ENCODE results near the gene CEBPB.
"Not testable (repeated sequence)": the region's sequence is repeated elsewhere in the genome, so short reads cannot be mapped to it uniquely, and the experiment has no call there.

Gene CEBPB

DNA sequence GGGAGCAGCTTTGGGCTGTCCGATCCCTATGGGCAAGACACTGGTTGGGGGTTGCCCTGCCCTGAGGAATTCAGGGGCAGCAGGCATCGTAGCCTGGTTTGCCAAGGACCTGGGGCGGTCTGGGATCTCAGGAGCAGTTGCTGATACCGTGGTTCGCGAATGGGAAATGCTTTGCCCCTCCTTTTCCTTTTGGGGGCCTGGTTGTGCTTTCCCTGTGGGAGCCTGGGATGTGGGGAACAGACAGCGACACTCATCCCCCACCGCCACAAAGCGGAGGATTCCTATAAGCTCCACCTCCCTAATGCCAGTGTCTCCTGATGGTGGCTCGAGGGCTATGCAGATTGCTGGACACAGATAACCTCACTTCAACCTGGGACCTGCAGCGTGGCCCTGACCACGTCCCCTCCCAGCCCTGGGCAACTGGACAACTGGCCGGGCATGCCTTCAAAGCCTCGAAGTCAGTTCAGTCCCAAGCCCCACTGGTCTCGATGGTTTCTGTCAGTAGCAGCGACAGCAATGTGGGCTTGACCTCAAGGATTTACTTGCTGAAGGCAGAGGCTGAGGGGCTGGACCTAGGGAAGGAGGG, 3.3 kb downstream of the CEBPB start:
- no peak for DNase-seq

DNA sequence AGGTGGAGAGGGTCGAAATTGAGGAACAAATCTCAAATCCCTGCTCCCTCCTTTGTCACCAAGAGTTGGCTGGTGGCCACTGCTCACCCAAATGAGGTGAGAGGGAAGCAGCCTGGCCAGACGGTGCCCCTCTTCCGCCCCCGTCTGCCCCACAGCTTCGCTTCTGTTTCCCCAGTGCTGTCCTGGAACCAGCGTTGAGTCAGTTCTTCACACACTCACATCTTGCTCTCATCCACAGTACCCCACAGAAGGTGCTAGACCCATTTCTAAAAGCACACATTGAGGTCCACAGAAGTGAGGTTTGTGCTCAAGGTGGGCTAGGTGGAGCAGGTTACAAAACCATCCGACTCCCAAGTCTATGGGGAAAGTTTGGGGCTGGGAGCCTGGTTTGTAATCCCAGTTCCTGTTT, 3.8 kb downstream of the CEBPB start:
- DNase-seq, result no peak

DNA sequence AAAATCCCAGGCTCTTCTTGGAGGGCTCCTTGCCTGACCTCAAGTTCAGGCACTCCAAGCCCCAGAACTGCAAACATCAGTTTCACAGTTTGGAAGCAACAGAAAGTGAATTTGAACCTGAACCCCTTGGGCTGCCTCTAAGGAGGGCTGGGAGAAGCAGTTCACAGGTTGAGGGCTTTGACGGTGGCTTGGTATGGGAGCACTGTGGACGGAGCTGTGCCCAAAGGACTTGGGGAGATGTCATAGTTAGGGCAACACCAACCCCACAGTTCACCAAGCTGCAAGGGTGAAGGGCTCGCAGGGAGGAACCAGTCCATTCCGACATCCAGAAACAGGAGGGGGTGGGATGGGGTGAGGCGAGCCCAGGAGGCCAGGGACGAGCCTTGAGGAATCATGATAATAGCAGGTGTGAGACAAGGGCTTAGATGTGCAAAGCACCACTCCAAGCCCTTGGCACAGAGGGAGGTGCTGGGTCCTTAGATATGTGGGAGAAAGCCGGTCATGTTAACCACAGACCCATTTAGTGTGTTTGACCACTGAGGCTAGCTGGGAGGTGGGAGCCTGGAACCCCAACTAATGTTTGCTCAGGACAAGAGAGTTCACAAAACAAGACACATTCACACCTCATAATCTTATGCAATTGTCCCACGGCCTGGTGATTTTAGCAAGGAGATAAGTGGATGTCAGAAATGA, 4.3 kb downstream of the CEBPB start:
- no peak for DNase-seq

DNA sequence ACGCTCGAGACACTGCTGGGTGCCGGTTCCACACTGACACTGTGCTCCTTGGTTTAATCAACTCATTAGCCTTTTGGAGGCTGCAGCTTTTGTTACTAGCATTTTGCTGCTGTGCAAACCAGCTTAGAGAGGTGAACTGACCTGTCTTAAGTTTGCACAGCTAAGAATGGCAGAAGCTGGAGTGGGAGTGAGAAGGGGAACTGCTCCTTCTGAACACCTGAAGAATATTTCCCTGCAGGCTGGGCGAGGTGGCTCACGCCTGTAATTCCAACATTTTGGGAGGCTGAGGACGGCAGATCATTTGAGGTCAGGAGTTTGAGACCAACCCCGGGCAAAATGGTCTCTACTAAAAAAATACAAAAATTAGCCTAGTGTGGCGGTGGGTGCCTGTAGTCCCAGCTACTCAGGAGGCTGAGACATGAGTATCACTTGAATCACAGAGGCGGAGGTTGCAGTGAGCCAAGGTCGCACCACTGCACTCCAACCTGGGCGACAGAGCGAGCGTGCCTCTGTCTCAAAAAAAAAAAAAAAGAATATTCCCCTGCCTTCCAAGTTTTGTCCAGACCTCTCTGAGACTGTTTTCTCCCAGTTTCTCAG, 5.0 kb downstream of the CEBPB start:
- DNase-seq, result no peak

DNA sequence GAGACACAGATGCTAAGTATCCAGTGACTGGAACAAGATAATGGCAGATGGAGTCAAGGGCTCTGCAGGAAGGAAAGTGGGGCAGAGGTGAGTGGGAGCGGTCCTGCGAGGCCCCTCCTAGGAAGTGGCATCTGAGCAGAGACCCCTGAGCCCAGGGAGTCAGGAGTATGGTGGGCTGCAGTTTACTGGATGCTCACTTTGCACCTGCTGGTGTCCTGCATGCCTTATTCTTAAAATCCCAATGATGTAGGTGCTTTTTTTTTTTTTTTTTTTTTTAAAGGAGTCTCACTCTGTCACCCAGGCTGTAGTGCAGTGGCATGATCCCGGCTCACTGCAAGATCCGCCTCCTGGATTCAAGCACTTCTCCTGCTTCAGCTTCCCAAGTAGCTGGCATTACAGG, 5.6 kb downstream of the CEBPB start:
- DNase-seq, result no peak

DNA sequence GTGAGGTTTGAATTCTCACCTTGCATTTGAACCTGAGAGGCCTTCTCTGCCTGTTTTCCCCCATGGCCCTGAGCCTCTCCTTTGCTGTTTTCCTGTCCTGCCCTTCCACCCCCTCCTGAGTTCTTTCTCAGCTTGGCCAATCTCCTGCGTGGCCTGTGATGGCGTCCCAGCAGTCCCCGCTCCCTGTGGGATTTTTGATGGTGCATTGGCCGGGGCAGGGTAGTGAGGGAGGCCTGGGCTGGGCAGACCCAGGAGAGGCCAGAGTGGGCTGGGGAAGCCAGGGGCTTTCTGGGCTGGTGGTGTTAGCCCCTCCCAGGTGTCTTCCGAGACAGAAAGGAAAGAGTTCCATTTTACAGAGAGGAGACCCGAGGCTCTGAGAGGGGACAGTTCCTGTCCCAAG, 6.3 kb downstream of the CEBPB start:
- DNase-seq, result no peak

DNA sequence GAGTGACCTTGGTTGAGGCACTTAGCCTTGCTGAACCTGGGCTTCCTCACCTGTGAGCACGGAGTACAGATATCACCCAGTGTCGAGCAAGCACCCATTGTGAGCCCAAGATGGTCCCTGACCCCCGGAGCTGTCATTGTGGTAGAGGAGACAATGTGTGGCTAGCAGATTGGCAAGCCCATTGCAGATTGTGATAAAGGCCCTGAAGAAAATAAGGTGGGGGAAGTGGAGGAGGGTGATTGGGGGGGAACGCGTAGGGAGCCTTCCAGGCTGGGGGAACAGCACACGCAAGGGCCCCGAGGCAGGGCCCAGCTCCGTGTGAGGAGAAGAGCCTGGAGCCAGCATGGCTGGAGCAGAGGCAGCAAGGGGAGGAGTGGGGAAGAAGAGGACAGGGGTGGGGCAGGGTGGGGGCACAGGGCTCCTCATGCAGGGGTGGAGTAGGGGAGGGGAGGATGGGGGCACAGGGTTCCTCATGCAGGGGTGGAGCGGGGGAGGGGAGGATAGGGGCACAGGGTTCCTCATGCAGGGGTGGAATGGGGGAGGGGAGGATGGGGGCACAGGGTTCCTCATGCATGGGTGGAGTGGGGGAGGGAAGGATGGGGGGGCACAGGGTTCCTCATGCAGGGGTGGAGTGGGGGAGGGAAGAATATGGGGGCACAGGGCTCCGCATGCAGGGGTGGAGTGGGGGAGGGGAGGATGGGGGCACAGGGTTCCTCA, 7.0 kb downstream of the CEBPB start:
- no peak for DNase-seq

DNA sequence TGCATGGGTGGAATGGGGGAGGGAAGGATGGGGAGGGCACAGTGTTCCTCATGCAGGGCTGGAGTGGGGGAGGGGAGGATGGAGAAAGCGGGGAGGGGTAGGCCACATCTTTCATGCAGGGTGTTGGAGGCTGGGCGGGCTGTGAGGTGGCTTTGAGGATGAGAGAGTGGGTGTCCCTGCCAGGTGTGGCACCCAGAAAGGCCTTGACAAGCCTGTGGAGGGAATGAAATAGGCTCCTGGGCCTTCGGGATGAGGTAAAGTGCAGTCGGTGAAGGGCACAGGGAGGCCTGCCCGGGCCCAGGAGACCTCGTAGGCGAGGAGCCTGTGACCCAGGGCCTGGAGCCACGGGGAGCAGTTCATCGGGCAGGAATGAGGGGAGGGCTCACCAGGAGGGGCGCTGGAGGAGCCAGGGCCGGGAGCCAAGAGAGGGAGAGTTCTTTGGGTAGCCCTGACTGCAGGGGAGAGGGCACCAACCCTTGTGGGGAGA, 7.6 kb downstream of the CEBPB start:
- no peak for DNase-seq

DNA sequence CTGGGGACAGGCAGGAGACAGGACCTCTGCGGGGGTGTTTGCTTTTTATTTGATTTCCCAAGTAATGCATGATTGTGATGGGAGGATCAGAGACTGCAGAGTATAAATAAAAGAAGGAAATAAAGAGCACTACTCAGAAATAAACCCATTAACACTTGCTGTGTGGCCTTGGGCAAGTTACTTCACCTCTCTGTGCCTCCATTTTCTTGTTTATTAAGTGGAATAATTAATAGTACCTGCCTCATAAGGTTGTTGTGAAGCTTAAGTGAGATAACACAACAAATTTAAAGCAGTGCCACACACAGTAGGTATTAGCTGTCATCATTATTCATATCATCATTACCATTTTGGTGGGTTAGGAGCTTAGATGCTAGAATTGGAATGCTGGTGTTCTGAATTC, 8.1 kb downstream of the CEBPB start:
- DNase-seq, result no peak

DNA sequence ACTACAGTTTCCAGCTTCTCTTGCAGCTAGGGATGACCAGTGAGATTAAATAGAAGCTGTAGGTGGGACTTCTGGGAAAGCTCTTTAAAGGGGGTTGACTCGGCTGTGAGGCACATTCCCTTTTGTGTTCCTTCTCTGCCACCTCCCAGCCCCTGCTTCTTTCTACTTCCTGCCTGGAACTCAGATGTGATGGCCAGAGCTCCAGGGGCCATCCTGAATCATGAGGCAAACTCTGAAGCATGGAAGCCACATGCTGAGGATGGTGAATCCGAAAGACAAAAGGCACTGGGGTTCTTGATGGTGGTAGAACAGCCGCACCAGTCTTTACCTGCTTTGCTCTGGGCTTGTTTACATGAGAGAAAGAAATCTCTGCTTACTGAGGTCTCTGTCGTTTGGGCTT, 9.1 kb downstream of the CEBPB start:
- no peak for DNase-seq

DNA sequence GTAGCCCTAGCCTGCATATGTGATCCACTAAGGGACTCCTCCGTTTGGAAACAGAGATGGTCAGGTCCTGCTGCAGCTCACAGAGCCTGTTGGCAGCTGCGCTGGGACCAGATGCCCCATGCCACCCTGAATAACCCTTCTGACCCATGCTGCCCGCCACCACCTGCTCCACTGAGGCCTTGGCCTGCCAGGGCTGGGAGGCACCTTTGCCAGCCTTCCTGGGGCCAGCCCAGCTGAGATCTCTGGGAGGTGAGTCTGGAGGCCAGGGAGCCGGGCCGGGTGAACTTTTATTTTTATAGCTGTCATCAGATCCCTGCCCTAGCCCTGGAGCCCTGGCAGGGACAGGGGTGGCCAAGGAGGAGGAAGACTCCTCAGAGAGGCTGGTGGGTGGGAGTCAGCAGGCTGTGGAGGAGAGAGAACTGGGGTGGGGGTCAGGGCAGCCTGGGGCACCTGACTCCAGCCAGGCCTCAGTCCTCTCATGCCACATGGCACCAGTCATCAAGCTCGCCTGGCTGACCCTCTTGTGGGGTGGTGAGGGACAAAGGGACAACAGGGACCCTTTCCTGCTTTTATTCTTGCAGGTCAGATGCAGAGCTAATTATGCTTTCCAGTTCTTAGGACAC, 10.0 kb downstream of the CEBPB start:
- DNase-seq, result no peak

DNA sequence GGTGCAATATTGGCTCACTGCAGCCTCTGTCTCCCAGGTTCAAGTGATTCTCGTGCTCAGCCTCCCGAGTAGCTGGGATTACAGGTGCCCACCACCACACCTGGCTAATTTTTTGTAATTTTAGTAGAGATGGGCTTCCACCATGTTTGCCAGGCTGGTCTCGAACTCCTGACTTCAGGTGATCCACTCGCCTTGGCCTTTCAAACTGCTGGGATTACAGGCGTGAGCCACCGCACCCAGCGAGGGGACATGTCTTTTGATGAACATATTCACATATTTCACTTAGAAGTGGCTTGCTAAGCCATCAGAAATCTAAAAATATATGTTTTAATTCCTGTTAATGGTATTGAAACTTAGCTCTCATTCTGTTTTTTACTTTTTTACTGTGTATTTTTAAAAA, 11.1 kb downstream of the CEBPB start:
- not testable (repeated sequence) for DNase-seq

DNA sequence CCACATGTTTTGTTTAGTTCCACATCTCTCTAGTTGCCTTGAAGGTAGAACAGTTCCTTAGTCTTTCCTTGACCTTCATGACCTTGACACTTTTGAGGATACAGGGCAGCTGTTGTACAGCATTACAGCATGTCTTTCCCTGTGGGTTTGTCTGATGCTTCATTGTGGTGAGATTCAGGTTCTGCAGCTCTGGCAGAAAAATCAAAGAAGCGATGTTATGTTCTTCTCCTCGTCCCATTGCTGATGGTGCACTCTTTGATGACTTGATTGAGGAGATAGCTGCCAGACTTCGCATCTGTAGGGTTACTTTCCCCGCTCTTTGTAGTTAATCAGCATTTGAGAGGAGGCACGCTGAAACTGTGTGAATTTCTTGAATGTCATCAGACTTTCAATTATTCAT, 12.0 kb downstream of the CEBPB start:
- DNase-seq, result no peak

DNA sequence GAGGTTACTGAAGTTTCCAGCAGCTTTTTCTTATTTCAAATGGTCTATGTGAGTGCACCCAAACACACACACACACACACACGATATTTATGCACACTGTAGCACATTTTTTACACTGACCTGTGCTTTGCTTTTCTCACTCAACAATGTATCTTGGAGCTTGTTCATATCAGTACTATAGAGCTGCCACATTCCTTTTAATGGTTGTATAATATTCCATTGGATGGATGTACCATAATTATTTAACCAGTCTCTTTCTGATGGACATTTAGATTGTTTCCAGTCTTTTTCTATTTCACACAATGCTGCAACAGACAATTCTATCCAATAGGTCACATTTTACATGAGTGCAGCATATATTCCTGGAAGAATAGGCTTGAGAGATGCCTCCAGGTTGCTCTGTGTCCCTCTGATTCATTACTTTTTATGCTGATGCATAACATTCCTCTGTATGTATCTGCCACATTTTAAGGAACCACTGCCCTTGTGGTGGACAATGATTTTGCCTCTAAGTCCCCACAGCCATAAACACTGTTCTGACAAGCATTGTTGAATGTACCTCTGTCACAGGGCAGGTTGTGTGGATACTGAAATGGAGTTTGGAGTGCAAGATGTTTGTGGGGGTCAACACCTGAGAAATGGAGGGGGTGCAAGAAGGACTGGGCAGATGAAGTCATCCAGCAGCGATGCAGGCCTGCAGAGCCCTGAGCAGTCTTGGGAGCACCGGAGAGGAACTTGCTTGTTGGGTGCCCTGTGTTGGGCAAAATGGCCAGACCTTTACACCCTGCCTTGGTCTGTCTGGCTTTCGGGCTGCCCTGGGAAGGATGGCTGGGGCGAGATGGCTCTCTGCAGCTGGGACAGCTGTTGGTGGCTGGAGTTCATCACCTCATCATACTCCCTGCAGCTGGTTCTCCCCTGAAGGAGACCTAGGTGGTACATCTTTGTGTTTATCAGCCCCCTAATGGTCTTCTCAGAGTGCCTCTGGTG, 13.6 kb downstream of the CEBPB start:
- no peak for DNase-seq

DNA sequence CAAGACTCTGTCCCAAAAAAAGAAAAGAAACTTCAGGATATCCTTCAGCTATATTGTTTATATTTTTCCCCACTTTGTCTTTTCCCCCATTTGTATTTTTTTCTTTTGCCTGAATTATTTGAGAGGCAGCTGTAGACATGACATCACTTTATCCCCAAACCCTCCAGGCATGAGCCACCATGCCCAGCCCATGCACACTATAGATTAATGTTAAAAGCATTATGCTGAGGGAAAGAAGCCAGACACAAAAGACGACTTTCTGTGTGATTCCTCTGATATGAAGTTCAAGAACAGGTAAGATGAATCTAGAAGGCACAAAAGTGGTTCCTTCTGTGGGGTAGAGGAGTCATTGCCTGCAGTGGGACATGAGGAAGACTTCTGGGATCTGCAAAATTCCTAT, 16.4 kb downstream of the CEBPB start:
- DNase-seq, result no peak

DNA sequence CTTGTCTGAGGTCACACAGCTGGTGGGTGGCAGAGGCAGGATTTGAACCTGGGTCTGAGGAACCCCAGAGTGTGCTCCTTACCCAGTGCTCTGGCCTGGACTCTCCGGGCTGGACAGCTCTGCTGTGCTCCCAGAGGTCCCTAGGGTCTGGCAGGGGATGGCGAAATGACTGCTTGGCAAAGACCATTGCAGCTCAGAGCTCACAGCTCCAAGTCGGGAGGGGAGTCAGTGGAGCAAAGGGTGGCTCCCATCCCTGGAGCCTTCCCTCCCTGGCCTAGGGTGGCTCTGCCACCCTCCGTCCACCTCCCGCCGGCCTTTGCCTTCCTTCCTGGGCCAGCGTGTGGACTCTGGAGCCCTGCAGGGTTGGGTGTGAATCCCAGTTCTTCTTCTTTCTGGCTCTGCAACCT, 17.5 kb downstream of the CEBPB start:
- DNase-seq, result no peak

DNA sequence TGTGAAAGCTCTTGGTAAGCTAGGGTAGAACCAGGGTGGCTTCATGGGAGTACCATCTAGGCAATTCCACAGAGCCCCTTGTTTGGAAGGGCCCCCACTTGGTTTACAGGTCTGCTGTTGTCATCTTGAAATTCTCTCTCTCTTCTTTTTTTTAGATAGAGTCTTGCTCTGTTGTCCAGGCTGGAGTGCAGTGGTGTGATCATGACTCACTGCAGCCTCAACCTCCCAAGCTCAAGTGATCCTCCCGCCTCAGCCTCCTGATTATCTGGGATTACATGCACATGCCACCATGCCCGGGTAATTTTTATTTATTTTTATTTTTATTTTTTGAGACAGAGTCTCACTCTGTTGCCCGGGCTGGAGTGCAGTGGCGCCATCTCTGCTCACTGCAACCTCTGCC, 18.2 kb downstream of the CEBPB start:
- DNase-seq, result not testable (repeated sequence)

DNA sequence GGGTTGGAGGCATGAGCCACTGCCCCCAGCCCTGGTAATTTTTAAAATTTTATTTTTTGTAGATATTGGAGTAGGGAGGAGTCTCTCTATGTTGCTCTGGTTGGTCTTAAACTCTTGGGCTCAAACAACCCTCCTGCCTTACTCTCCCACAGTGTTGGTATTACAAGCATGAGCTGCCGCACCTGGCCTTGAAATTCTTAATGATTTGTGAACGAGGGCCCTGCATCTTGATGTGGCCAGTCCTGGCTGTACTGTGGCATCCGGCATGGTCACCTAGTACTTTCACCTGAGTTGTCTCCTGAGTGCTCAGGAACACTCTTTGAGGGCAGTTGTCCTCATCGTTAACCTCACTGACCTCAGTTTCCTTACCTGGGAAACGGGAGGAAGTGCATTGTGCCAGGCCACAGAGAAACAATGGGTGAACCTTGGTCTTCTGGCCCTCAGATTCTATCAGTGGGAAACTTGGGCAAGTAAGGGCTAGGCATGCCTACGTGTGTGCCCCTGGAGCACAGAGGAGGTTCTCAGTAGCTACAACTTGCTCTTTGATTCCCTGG, 19.5 kb downstream of the CEBPB start:
- DNase-seq, result no peak

DNA sequence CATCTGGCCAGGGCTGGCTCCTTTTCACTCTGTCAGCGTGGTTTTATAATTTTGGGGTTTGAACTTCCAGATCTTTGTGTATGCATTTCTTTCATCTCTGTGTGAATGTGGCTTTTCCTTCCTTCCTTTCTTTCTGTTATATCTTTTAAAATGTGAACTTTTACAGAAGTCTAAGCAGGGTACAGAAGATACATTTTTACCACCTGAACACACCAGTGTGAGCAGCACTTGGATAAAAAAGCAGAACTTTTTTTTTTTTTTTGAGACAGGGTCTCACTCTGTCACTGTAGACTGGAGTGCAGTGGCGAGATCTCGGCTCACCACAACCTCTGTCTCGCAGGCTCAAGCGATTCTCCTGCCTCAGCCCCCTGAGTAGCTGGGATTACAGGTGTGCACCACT, 20.5 kb downstream of the CEBPB start:
- DNase-seq, result no peak

DNA sequence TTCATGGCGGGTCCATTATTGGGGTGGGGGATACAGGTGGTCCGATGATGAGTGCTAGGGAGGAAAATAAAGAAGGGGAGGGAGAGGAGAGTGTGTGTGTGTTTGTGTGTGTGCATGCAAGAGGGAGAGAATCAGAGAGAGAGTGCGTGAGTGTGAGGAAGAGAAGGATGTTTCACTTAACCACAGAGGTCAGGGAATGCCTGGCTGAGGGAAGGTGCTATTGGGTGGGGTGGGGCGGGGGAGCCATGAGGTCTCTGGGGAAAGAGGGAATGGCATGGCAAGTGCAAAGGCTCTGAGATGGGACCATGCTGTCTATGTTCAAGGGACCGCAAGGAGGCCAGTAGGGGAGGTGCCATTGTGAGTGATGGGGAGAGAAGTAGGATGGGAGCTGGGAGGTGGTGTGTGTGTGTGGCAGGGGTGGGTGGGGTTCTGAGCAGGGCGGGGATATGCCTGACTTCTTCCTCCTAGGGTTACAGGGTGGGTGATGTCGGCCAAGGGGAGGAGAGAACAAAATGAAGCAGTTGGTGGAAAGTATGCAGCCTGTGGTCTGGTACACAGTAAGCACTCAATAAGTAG, 23.0 kb downstream of the CEBPB start:
- peak; percentile 19 for DNase-seq

DNA sequence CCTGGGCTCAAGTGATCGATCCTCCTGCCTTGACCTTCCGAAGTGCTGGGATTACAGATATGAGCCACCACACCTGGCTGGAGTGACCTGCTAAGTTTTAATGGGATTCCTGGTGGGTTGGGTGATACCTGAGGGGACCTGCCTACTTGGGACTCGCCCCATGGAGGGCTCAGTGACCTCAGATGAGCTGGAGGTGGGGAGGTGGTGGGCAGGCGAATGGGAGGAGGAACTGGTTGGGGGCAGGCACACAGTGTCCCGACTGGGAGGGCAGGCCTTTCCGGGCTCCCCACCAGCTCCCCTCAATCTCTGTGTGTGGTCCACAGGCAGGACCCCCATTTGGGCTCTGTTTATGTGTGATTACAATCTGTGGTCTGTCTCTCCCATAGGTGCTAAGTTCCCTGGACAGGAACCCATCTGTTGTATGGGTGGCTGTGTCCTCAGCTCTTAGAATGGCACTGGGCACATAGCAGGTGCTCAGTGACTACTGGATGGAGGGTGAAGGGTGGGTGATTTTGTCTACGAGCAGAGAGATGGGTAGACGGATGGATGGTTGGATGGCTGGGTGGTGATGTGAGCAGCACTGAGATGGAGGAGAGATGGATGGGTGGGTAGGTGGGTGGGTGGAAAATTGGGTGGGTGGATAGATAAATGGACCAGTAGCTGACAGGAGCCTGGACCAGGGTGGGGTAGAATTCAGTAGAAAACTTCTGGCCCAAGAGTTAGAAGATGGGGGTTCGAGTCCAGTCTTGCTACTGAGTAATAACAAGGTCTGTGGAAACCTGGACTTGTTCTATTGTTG, 23.8 kb downstream of the CEBPB start:
- no peak for DNase-seq

All from MV-4-11 (cell line).